Ectodermal cell (in vitro differentiated cells): ENCODE results near the gene TUBGCP5.

ENCODE experiments used
- H3K27ac ChIP-seq: 2 replicates; pipeline ENCODE4 v1.7.0; 2013; ENCODE audit warnings: mild to moderate bottlenecking, low read depth, low read length; ENCODE audit not compliant: insufficient read depth, poor library complexity, severe bottlenecking
- H3K27me3 ChIP-seq: 2 replicates; pipeline ENCODE4 v1.7.0; 2013; ENCODE audit warnings: mild to moderate bottlenecking, low read length; ENCODE audit not compliant: insufficient read depth, control insufficient read depth, poor library complexity, severe bottlenecking
- H3K36me3 ChIP-seq: one replicate; pipeline ENCODE4 v1.7.0; 2013; ENCODE audit warnings: low read length; ENCODE audit not compliant: control insufficient read depth, insufficient read depth
- H3K4me1 ChIP-seq: one replicate; pipeline ENCODE4 v1.7.0; 2013; ENCODE audit warnings: low read length; ENCODE audit not compliant: control insufficient read depth, insufficient read depth
- H3K4me3 ChIP-seq: 2 replicates; pipeline ENCODE4 v1.7.0; 2013; ENCODE audit warnings: low read depth, low read length, control low read depth; ENCODE audit not compliant: insufficient read depth
- H3K9me3 ChIP-seq: 2 replicates; pipeline ENCODE4 v1.7.0; 2013; ENCODE audit warnings: mild to moderate bottlenecking, low read length, moderate library complexity; ENCODE audit not compliant: control insufficient read depth
- WGBS, 2 experiments: methylation state at CpG; one replicate each; pipeline ENCODE4 v1.1.7; 2013; ENCODE audit warnings: missing lambda C conversion rate in 2 of 2; 5-methylcytosine and 5-hydroxymethylcytosine counted together

The TUBGCP5 gene

GRCh38 chr15:22980189-22981050 is 58.9 kb downstream of the TUBGCP5 start, which contains the start of gene CYFIP1:
Gene CYFIP1 (minus strand): TSS chr15:22980368. CDS start chr15:22947285, 33,083 bp downstream.
- Histone ChIP-seq H3K4me1 (peaks cover 3% of the 10 kb centered on the region), H3K4me3 (peak within 1 kb of the TSS; percentile 69), H3K36me3 (no peaks in the 10 kb centered on the region), H3K27me3 (peaks cover 34% of the 10 kb centered on the region), H3K27ac (no peak within 1 kb of the TSS), H3K9me3 (no peaks in the 10 kb centered on the region)
- WGBS, 2 experiments: 0% methylated on average over 93 of the region's 93 CpGs

- H3K4me1 ChIP-seq: peaks cover 3% of the 10 kb centered on the region
- peak overlapping the region; percentile 69 for H3K4me3 ChIP-seq
- no peak overlapping the region for H3K27ac ChIP-seq
- H3K9me3 ChIP-seq: no peaks in the 10 kb centered on the region
- peaks cover 34% of the 10 kb centered on the region for H3K27me3 ChIP-seq
- 0% methylated on average over 88 of the region's 88 CpGs for WGBS, 2 experiments
- H3K36me3 ChIP-seq: no peaks in the 10 kb centered on the region
Measured at GRCh38 chr15:22979238-22980188, 59.9 kb downstream of the TUBGCP5 start.

- Histone ChIP-seq H3K27me3 (peaks cover 34% of the 10 kb centered on the region), H3K27ac (no peak overlapping the region), H3K9me3 (no peaks in the 10 kb centered on the region), H3K4me3 (peak overlapping the region; percentile 69), H3K36me3 (no peaks in the 10 kb centered on the region), H3K4me1 (peaks cover 3% of the 10 kb centered on the region)
- WGBS, 2 experiments: 14 to 17% methylated on average over 22 of the region's 22 CpGs
Measured at GRCh38 chr15:22978691-22979237, 60.6 kb downstream of the TUBGCP5 start.

GRCh38 chr15:22974745-22975144 is 64.6 kb downstream of the TUBGCP5 start:
- no peak overlapping the region for H3K4me3 ChIP-seq
- peaks cover 3% of the 10 kb centered on the region for H3K4me1 ChIP-seq
- no peaks in the 10 kb centered on the region for H3K9me3 ChIP-seq
- WGBS, 2 experiments: 91 to 93% methylated on average over 4 of the region's 4 CpGs
- no peak overlapping the region for H3K27ac ChIP-seq
- H3K36me3 ChIP-seq: no peaks in the 10 kb centered on the region
- peaks cover 15% of the 10 kb centered on the region for H3K27me3 ChIP-seq

- peaks cover 4% of the 10 kb centered on the region for H3K4me1 ChIP-seq
- H3K27me3 ChIP-seq: peaks cover 8% of the 10 kb centered on the region
- H3K9me3 ChIP-seq: no peaks in the 10 kb centered on the region
- no peaks in the 10 kb centered on the region for H3K36me3 ChIP-seq
- no peak overlapping the region for H3K27ac ChIP-seq
- 90 to 97% methylated on average over 3 to 4 of the region's 4 CpGs for WGBS, 2 experiments
- no peak overlapping the region for H3K4me3 ChIP-seq
Measured at GRCh38 chr15:22973987-22974386, 65.4 kb downstream of the TUBGCP5 start.

- no peaks in the 10 kb centered on the region for H3K9me3 ChIP-seq
- 89 to 98% methylated on average over 5 of the region's 5 CpGs for WGBS, 2 experiments
Measured at GRCh38 chr15:22973286-22973685, 66.1 kb downstream of the TUBGCP5 start.

GRCh38 chr15:22969489-22969888 is 69.9 kb downstream of the TUBGCP5 start:
- WGBS, 2 experiments: 96 to 97% methylated on average over 3 of the region's 3 CpGs
- Histone ChIP-seq H3K36me3 (no peaks in the 10 kb centered on the region), H3K9me3 (no peaks in the 10 kb centered on the region), H3K4me3 (no peak overlapping the region), H3K27me3 (no peaks in the 10 kb centered on the region), H3K27ac (no peak overlapping the region), H3K4me1 (peaks cover 4% of the 10 kb centered on the region)

More at GRCh38 chr15:22973286-22973685, 66.1 kb downstream of the TUBGCP5 start:
- peaks cover under 1% of the 10 kb centered on the region for H3K27me3 ChIP-seq
- no peaks in the 10 kb centered on the region for H3K36me3 ChIP-seq
- no peak overlapping the region for H3K27ac ChIP-seq
- no peak overlapping the region for H3K4me3 ChIP-seq
- peaks cover 4% of the 10 kb centered on the region for H3K4me1 ChIP-seq

GRCh38 chr15:22968366-22968765 is 71.0 kb downstream of the TUBGCP5 start:
- Histone ChIP-seq H3K27ac (no peak overlapping the region), H3K4me3 (no peak overlapping the region), H3K4me1 (peaks cover 10% of the 10 kb centered on the region), H3K36me3 (no peaks in the 10 kb centered on the region), H3K27me3 (no peaks in the 10 kb centered on the region), H3K9me3 (no peaks in the 10 kb centered on the region)
- WGBS, 2 experiments: 69 to 70% methylated on average over 5 of the region's 5 CpGs

- Histone ChIP-seq H3K27ac (no peak overlapping the region), H3K4me1 (peaks cover 10% of the 10 kb centered on the region), H3K4me3 (no peak overlapping the region), H3K36me3 (no peaks in the 10 kb centered on the region), H3K9me3 (no peaks in the 10 kb centered on the region), H3K27me3 (no peaks in the 10 kb centered on the region)
- WGBS, 2 experiments: 95 to 98% methylated on average over 15 of the region's 15 CpGs
Measured at GRCh38 chr15:22967084-22967770, 72.1 kb downstream of the TUBGCP5 start.
